Loucy (cell line): ENCODE measurements around the gene RBM48.
"Not testable (repeated sequence)": the region's sequence is repeated elsewhere in the genome, so short reads cannot be mapped to it uniquely, and the experiment has no call there.

Source experiments
- EZH2phosphoT487 ChIP-seq: fragments of 200-600 bp; IDR thresholded peaks from 2 replicates; pipeline ENCODE4 v1.6.1; 2018; ENCODE audit warnings: antibody characterized with exemption, mild to moderate bottlenecking, moderate library complexity, borderline replicate concordance
- TF ChIP-seq, protein P1 (sequence below): fragments of 200-600 bp; sonication (generic); conservative IDR thresholded peaks from 2 replicates; pipeline ENCODE4 v1.5.1; 2014; ENCODE audit warnings: mild to moderate bottlenecking, antibody characterized with exemption, low read length

DNA sequence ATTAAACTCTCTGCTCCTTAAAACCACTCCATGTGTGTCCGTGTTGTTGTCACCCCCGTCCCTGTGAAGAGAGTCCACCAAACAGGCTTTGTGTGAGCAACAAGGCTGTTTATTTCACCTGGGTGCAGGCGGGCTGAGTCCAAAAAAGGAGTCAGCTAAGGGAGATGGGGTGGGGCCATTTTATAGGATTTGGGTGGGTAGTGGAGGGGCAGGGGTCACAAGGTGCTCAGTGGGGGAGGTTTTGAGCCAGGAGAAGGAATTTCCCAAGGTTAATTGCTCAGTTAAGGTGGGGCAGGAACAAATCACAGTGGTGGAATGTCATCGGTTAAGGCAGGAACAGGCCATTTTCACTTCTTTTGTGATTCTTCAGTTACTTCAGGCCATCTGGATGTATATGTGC, 49.4 kb upstream of the RBM48 start:
- TF ChIP-seq, protein P1, sequence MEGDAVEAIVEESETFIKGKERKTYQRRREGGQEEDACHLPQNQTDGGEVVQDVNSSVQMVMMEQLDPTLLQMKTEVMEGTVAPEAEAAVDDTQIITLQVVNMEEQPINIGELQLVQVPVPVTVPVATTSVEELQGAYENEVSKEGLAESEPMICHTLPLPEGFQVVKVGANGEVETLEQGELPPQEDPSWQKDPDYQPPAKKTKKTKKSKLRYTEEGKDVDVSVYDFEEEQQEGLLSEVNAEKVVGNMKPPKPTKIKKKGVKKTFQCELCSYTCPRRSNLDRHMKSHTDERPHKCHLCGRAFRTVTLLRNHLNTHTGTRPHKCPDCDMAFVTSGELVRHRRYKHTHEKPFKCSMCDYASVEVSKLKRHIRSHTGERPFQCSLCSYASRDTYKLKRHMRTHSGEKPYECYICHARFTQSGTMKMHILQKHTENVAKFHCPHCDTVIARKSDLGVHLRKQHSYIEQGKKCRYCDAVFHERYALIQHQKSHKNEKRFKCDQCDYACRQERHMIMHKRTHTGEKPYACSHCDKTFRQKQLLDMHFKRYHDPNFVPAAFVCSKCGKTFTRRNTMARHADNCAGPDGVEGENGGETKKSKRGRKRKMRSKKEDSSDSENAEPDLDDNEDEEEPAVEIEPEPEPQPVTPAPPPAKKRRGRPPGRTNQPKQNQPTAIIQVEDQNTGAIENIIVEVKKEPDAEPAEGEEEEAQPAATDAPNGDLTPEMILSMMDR: not testable (repeated sequence)
- not testable (repeated sequence) for TF ChIP-seq EZH2phosphoT487
